WI38 (cell line): ENCODE measurements around the gene ZNF311.

Experiments used
- H3K4me3 ChIP-seq: 2 replicates; pipeline ENCODE4 v1.5.1; 2011; ENCODE audit warnings: low read depth, mild to moderate bottlenecking, control low read depth, low read length
- TF ChIP-seq, protein P1 (sequence below): IDR thresholded peaks from 2 replicates; pipeline ENCODE4 v1.5.1; 2012; ENCODE audit warnings: low read depth, mild to moderate bottlenecking, control low read depth, low read length

Gene ZNF311

DNA sequence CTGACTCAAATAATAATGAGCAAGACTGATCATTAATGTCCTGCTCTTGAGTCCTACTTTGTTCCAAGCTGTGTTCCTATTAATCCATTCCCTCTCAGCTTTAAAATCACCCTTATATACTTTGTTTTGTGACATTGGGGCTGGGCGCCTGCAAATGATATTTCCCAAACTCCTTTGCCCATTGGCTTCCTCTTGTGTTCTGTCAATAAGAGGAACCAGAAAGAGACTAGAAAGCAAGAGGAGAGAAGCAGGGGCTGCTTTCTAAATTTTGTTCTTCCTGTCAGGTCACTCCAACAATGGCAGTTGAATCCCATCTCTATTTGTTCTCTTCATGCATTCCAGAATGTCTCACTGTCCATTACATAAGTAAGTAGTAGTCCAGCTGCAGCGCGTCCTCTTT is 59.8 kb downstream of the ZNF311 start:
- no peak overlapping the region for H3K4me3 ChIP-seq
- TF ChIP-seq, protein P1, sequence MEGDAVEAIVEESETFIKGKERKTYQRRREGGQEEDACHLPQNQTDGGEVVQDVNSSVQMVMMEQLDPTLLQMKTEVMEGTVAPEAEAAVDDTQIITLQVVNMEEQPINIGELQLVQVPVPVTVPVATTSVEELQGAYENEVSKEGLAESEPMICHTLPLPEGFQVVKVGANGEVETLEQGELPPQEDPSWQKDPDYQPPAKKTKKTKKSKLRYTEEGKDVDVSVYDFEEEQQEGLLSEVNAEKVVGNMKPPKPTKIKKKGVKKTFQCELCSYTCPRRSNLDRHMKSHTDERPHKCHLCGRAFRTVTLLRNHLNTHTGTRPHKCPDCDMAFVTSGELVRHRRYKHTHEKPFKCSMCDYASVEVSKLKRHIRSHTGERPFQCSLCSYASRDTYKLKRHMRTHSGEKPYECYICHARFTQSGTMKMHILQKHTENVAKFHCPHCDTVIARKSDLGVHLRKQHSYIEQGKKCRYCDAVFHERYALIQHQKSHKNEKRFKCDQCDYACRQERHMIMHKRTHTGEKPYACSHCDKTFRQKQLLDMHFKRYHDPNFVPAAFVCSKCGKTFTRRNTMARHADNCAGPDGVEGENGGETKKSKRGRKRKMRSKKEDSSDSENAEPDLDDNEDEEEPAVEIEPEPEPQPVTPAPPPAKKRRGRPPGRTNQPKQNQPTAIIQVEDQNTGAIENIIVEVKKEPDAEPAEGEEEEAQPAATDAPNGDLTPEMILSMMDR = no peak
